Measurements from ENCODE around the gene MLXIP.

The MLXIP gene

DNA sequence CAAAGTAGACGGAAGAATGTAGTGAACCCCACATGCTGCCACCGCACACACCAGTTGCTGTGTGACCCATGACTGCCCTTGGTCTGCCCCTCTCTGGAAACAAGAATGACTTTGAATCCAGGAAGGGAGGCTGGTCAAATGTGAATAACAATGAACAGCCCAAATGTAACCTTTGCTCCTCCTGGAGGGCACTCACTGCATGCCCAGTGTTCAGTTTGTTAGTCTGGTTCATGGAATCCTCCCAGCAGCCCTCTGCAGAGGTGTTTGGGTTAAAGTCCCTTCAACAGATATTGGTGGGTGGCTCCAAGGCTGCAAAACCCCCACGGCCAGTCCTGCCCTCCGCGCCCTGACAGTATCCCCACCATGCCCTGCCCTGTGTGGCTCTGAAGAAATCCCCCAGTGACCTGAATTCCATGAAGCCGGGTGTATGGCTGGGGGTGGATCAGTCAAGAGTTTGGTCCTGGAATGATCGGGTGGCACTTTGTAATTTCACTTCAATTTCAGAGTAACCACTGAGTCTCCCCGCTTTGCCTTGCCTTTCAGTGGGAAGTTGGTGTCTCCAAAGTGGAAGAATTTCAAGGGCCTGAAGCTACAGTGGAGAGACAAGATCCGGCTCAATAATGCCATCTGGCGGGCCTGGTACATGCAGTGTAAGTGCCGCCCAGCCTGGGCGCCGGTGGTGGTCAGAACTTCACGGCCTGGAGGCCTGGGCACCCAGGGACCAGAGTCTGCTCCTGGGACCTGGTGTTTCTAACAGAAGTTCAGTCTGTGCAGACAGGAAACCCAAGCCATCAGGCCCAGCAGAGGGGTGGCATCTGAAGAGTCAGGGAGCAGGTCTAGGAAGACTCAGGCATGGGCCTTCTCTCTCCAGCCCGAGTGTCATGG, 48.4 kb downstream of the MLXIP start:
- no peak for DNase-seq

DNA sequence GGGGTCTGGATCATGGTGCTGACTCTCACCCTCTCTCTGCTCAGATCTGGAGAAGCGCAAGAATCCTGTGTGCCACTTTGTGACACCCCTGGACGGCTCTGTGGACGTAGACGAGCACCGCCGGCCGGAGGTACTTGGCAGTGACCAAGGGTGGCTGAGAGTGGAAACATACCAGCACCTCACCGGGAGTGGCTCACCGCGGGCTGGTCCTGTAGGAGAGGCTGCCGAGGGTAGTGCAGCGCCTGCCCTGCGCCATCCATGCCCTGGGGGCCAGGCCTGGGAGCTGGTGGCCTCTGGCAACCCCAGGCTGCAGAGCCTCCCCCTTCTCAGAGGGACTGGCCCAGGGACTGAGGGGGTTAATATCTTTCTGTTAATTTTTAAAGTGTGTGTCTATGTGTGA, 49.3 kb downstream of the MLXIP start:
- DNase-seq: no peak

DNA sequence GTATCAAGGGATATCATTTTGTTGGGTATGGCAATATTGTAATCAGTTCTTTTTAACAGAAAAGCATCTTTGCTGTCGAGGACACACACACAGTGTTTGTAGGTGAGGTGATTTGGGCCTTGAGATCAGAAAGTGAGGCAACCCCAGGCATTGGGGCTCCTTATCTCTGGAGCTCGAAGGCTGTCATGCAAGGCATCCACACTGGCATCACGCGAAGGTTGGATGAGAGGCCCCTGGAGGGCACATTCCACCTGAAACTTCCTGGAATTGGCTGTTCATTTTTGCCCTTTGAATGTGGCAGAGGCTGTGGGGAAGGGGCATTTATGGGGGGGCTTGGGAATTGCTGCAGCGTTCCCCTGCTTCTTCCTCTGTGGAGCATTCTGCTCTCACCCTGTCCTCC, 49.9 kb downstream of the MLXIP start:
- DNase-seq: no peak

GRCh38 chr12:122129131-122129530, 50.6 kb downstream of the MLXIP start:
- no peak for DNase-seq

- no peak for DNase-seq
Observed at GRCh38 chr12:122130150-122130549, 51.6 kb downstream of the MLXIP start.

GRCh38 chr12:122133192-122133950, 54.8 kb downstream of the MLXIP start:
- no peak for DNase-seq

GRCh38 chr12:122135437-122136031, 57.0 kb downstream of the MLXIP start:
- no peak for DNase-seq

GRCh38 chr12:122137229-122137628, 58.7 kb downstream of the MLXIP start:
- DNase-seq: no peak

DNA sequence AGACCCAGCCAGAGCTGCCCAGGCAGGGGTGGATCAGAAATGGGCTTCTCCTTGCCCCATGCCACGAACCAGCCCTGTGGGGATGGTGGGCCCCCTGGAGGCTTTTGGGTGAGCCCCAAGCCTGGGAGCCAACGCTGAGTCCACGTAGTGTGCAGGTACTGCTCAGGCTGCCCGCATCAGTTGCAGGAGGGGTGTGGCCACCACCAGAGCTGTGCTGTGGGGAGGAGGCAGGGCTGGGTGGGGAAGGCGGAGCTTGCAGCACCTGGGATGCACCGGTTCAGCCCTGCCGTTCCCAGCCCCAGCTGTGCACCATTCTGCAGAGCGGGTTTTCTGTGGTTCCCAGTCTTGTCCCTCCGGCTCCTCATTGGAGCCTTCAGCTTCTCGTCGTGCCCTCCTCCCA, 59.1 kb downstream of the MLXIP start:
- no peak for DNase-seq

DNA sequence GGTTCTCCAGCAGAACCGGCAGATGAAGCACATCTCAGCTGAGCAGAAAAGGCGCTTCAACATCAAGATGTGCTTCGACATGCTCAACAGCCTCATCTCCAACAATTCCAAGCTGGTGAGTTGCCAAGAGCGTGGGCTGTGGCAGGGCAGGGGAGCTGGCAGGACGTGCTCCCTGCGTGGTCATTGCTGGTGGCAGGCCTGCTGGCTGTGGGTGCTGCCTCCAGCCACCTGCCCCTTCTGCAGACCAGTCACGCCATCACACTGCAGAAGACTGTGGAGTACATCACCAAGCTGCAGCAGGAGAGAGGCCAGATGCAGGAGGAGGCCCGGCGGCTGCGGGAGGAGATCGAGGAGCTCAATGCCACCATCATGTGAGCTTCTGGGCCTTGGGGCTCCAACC, 59.6 kb downstream of the MLXIP start:
- DNase-seq: no peak

GRCh38 chr12:122138616-122139015, 60.1 kb downstream of the MLXIP start:
- no peak for DNase-seq

GRCh38 chr12:122139266-122139665, 60.7 kb downstream of the MLXIP start:
- no peak for DNase-seq

GRCh38 chr12:122139941-122140340, 61.4 kb downstream of the MLXIP start:
- no peak for DNase-seq

DNA sequence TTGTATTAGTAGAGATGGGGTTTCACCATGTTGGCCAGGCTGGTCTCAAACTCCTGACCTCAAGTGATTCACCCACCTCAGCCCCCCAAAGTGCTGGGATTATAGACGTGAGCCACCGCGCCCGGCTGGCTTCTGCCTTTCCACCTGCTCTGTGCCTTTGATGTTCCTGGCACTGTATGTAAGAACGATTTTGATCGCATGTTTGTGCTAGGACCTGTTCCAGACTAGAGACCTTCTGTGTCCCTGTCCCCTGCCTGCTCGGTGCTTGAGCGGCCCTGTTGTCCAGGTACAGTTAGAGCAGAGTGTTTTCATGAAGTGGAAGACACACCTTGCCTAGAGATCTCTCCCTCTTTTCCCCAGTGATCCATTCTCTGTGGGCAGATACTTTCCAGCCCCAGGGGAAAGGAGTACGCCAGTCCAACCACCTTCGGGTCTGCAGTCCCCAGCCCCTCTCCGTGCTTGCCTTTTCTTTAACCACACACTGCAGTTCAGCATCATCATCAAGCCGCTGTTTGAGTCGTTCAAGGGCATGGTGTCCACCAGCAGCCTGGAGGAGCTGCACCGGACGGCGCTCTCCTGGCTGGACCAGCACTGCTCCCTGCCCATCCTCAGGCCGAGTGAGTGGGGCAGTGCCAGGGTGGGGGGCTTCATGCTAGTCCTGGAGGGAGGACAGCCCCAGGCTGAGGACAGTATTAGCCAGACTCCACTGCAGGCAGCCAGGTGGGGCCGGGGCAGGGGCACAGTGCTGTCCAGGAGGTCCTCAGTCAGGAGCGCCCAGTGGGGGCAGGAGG, 62.1 kb downstream of the MLXIP start:
- no peak for DNase-seq

DNA sequence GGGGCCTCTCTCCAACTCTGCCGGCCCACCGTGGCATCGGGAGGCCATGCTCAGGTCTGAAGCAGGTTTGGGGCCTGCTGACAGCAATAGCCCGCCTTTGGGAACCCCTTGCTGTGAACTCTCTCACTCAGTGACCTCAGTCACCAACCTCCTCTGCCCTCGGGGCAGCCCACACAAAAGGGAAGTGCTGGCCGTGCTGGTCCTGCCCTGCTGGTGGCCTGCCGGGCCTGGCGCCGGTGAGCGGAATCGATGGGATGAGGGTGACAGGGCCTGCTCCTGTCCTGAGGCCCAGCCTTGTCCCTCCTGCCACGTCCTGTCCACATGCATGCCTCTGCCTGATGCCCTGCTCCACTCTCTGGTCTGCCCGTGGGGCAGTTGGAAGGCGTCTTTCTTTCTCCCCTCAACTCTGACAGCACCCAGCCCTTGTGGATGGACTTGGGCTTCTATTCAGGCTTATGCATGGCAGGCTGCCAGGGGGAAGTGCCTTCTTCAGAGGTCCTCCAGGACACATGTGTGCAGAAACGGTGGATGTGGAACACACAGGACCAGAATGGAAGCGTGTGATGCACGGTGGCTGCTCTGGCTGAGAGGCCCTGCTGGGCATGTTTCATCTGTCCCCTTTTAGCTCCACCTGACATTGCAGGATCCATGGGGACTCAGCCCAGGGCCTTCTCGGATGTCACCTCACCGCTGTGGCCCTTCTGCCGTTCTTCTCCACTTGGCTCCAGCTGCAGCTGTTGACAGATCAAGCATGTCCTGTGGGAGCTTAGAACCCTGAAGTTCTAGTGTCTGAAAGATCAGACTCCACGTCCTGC, 63.6 kb downstream of the MLXIP start:
- no peak for DNase-seq

DNA sequence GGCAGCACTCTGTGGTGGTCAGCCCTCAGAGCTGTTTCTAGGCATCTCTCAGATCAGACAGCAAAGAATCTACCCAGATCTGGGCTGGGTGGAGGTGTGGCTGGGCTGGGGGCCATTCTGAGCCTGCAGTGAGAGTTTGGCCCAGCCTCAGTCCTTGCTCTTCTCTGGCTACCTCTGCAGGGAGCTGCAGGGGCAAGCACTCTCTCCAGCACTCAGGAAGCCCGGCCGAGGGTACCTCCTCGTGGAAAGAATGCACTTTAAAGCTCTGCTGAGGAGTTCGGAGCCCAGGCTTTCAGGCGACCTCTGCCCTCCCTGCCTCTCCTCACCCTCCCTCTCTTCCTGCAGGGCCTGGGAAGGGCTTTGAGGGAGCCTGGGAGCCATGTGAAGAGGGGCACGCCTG, 64.3 kb downstream of the MLXIP start:
- no peak for DNase-seq

- DNase-seq: no peak
Observed at GRCh38 chr12:122144885-122145284, 66.3 kb downstream of the MLXIP start.

- no peak for DNase-seq
Observed at GRCh38 chr12:122145505-122146330, 67.2 kb downstream of the MLXIP start.

DNA sequence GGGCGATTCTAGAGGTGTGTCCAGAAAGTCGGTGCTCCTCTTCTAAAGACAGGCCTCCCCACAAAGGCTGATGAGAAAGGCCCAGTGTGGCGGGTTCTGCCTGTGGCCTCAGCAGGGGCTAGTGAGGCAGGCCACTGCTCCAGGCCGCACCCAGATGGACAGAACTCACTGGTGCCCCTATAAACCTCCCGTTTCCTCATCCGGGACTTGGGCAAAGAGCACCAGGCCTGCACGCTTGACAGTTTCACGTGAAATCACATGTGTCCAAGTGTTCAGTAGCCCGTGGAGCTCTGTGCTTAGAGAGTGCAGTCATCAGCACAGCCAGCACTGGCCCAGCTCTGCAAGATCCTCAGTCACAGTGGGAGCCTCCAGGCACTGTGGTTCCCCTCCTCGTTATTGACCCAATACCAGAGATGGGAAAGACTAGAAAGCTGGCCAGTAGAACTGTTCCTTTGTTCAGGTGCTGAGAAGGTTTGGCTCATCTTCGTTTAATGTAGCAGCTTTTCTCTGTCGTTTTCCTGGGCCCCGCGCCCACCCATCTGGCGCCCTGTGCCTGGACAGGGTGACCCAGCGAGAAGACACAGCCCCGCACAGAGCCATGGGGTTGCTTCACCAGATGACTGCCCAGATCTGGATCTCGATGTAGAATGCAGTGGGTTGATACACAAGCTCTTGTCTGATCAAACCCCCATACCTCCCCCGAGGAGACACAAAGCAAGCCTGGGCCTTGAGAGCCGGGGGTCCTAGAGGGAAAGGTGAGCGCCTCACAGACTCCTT, 69.1 kb downstream of the MLXIP start:
- no peak for DNase-seq

DNA sequence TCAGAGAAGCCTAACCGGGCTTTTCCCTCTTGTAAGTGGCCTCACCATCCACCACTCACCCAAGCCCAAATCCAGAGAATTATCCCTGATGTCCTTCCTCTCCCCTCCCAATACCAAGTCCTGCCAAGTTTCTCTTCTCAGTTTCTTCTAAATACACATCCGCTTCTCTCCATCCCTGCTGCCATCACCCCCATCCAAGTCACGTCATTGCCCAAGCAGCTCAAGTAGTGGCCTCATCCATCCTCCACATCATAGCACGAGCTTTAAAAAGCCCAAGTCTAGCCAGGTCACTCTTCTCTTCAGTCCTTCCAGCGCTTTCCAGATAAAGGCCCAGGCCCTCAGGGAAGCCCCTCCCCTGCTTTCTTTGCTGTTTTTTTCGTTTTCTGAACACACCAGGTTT, 70.1 kb downstream of the MLXIP start:
- no peak for DNase-seq

Measured in NCI-H226 (cell line).